ENCODE data around the gene ADGRF3.
"Not testable (repeated sequence)": the region's sequence is repeated elsewhere in the genome, so short reads cannot be mapped to it uniquely, and the experiment has no call there.

Gene ADGRF3

DNA sequence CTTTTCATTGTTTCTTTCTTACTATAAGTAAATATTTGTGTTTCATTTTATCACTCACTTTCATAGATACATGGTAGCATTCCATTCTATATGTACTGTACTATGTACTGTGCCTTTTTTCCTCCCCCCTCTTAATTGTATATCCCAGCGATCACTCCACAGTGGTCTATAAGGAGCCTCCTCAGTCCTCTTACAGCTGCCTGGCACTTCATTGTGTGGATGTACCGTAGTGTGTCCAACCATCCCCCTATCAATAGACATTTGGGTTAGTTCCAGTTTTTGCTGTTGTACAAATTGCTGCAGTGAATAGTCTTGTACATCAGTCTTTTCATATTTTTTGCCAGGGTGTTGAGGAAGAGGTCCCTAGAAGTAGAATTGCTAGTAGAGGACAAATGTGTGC is 33.7 kb upstream of the ADGRF3 start:
- H3K27me3 ChIP-seq (ENCODE audit: insufficient read depth, insufficient read length): no peaks in the 10 kb centered on the region
- TF ChIP-seq YY1 (IDR thresholded peaks at IDR 0.05; ENCODE audit: insufficient read depth, insufficient read length) (no peak), SUZ12 (IDR thresholded peaks at IDR 0.05; ENCODE audit: extremely low read depth, insufficient read depth, insufficient read length) (no peak), ZNF274 (IDR thresholded peaks at IDR 0.05; ENCODE audit: low read depth, low read length) (no peak)
- no peaks in the 10 kb centered on the region for H3K9me3 ChIP-seq (ENCODE audit: insufficient read depth, low read length)
- peaks cover 41% of the 10 kb centered on the region for H3K36me3 ChIP-seq (ENCODE audit: insufficient read depth, insufficient read length, low read length)
- H3K9ac ChIP-seq (ENCODE audit: insufficient read length, low read depth): no peak overlapping the region
- DNase-seq (ENCODE audit: low read depth, low spot score): no peak
- H3K4me1 ChIP-seq (ENCODE audit: insufficient read depth, insufficient read length): no peaks in the 10 kb centered on the region
- no peak overlapping the region for H3K4me3 ChIP-seq (ENCODE audit: insufficient read length, low read depth)

DNA sequence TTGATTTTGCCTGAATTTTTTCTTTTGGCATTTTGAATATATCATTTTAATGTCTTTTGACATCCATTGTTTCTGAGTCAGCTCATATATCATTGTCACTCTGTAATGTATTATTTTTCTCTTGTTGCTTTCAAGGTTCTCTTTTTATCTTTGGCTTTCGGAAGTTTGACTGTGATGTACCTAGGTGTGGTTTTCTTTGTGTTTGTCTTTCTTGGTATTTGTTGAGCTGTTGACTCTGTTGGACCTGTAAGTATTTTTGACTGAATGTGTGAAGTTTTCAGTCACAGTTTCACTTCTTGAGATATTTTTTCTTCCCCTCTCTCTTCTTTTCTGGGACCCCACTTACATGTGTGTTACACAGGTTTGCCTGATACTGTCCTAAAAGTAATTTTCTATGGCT is 30.2 kb upstream of the ADGRF3 start:
- H3K9me3 ChIP-seq (ENCODE audit: insufficient read depth, low read length): no peaks in the 10 kb centered on the region; the same call in 1 of the 2 replicates
- no peak for TF ChIP-seq YY1 (IDR thresholded peaks at IDR 0.05; ENCODE audit: insufficient read depth, insufficient read length)
- no peak for TF ChIP-seq ZNF274 (IDR thresholded peaks at IDR 0.05; ENCODE audit: low read depth, low read length)
- no peak for TF ChIP-seq SUZ12 (IDR thresholded peaks at IDR 0.05; ENCODE audit: extremely low read depth, insufficient read depth, insufficient read length)
- no peak for DNase-seq (ENCODE audit: low read depth, low spot score)
- no peak overlapping the region for H3K9ac ChIP-seq (ENCODE audit: insufficient read length, low read depth)
- H3K4me1 ChIP-seq (ENCODE audit: insufficient read depth, insufficient read length): no peaks in the 10 kb centered on the region
- H3K36me3 ChIP-seq (ENCODE audit: insufficient read depth, insufficient read length, low read length): peaks cover 49% of the 10 kb centered on the region
- H3K27me3 ChIP-seq (ENCODE audit: insufficient read depth, insufficient read length): no peaks in the 10 kb centered on the region
- H3K4me3 ChIP-seq (ENCODE audit: insufficient read length, low read depth): no peak overlapping the region

DNA sequence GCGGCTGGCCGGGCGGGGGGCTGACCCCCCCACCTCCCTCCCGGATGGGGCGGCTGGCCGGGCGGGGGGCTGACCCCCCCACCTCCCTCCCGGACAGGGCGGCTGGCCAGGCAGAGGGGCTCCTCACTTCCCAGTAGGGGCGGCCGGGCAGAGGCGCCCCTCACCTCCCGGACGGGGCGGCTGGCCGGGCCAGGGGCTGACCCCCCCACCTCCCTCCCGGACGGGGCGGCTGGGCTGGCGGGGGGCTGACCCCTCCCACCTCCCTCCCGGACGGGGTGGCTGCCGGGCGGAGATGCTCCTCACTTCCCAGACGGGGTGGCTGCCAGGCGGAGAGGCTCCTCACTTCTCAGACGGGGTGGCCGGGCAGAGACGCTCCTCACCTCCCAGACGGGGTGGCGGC is 24.3 kb upstream of the ADGRF3 start:
- DNase-seq (ENCODE audit: low read depth, low spot score): not testable (repeated sequence)
- peaks cover 68% of the 10 kb centered on the region for H3K36me3 ChIP-seq (ENCODE audit: insufficient read depth, insufficient read length, low read length)

DNA sequence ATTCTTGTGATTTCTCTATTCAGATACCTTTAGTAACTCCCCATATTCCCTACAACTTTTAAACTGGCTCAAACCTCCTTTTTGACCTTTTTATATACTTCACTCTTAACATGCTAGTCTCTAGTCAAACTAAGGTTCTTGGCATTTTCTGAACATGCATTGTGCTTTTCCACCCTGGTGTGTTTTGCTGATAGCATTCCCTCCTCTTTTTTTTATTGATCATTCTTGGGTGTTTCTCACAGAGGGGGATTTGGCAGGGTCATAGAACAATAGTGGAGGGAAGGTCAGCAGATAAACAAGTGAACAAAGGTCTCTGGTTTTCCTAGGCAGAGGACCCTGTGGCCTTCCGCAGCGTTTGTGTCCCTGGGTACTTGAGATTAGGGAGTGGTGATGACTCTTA is 23.1 kb upstream of the ADGRF3 start:
- H3K4me1 ChIP-seq (ENCODE audit: insufficient read depth, insufficient read length); H3K9me3 ChIP-seq (ENCODE audit: insufficient read depth, low read length); H3K4me3 ChIP-seq (ENCODE audit: insufficient read length, low read depth); DNase-seq (ENCODE audit: low read depth, low spot score); H3K9ac ChIP-seq (ENCODE audit: insufficient read length, low read depth); H3K27me3 ChIP-seq (ENCODE audit: insufficient read depth, insufficient read length): not testable (repeated sequence)
- peaks cover 67% of the 10 kb centered on the region for H3K36me3 ChIP-seq (ENCODE audit: insufficient read depth, insufficient read length, low read length)

More for the DNA sequence above, 24.3 kb upstream of the ADGRF3 start:
- not testable (repeated sequence) for H3K4me3 ChIP-seq (ENCODE audit: insufficient read length, low read depth); H3K9ac ChIP-seq (ENCODE audit: insufficient read length, low read depth); H3K4me1 ChIP-seq (ENCODE audit: insufficient read depth, insufficient read length); H3K27me3 ChIP-seq (ENCODE audit: insufficient read depth, insufficient read length); H3K9me3 ChIP-seq (ENCODE audit: insufficient read depth, low read length)

DNA sequence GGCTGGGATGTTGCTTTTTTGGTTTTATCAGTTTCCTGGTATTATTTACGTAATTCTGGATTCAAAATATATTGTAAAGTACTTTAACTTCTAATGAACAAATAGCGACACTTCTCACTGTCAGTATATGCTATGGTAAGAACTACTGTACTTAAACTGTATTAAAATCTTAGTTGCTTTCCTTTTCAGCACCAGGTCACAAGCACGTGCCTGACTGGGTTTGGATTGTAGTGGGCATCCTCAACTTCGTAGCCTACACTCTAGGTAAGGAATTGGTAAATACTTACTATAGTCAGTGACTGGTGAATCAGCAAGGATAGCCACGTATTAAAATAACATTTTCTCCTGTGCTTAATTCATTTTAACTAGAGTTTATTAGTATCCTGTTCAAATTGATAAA is 20.4 kb upstream of the ADGRF3 start:
- H3K9ac ChIP-seq (ENCODE audit: insufficient read length, low read depth): no peak overlapping the region
- H3K9me3 ChIP-seq (ENCODE audit: insufficient read depth, low read length): peaks cover 7% of the 10 kb centered on the region; the same call in 1 of the 2 replicates
- H3K4me1 ChIP-seq (ENCODE audit: insufficient read depth, insufficient read length): no peaks in the 10 kb centered on the region
- DNase-seq (ENCODE audit: low read depth, low spot score): no peak
- H3K27me3 ChIP-seq (ENCODE audit: insufficient read depth, insufficient read length): no peaks in the 10 kb centered on the region
- TF ChIP-seq YY1 (IDR thresholded peaks at IDR 0.05; ENCODE audit: insufficient read depth, insufficient read length) (no peak), SUZ12 (IDR thresholded peaks at IDR 0.05; ENCODE audit: extremely low read depth, insufficient read depth, insufficient read length) (no peak), ZNF274 (IDR thresholded peaks at IDR 0.05; ENCODE audit: low read depth, low read length) (no peak)
- no peak overlapping the region for H3K4me3 ChIP-seq (ENCODE audit: insufficient read length, low read depth)
- H3K36me3 ChIP-seq (ENCODE audit: insufficient read depth, insufficient read length, low read length): peaks cover 50% of the 10 kb centered on the region

DNA sequence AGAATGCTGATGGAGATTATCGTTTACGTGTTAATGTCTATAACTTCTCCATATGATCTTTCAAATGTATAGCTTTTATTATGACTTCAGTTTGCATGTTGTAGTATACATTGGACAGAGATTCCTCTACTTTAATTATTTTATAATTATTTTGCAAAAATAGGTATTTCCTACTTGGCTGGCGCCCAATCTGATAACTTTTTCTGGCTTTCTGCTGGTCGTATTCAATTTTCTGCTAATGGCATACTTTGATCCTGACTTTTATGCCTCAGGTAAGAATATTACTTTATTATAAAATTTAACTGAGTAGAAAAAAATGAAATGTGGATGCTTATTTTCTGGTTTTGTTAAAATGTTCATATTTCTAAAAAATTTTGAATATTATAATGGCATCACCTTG is 18.1 kb upstream of the ADGRF3 start:
- Histone ChIP-seq H3K4me1 (ENCODE audit: insufficient read depth, insufficient read length) (no peaks in the 10 kb centered on the region), H3K36me3 (ENCODE audit: insufficient read depth, insufficient read length, low read length) (peaks cover 50% of the 10 kb centered on the region), H3K4me3 (ENCODE audit: insufficient read length, low read depth) (no peak overlapping the region)

DNA sequence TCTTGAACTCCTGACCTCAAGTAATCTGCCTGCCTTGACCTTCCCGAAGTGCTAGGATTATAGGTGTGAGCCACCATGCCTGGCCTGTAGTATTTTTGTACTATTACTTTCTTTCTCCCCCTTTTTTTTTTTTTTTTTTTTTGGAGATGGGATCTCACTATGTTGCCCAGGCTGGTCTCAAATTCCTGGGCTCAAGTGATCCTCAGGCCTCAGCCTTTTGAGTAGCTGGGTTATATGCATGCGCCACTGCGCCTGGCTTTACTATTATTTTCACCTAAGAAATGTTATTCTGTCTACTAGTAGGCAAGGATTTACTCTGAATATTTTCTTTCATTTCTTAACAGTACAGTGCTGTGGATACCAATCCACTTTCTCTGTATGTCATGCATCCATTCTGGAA is 17.4 kb upstream of the ADGRF3 start:
- H3K36me3 ChIP-seq (ENCODE audit: insufficient read depth, insufficient read length, low read length): peaks cover 43% of the 10 kb centered on the region
- TF ChIP-seq ZNF274 (IDR thresholded peaks at IDR 0.05; ENCODE audit: low read depth, low read length): no peak
- TF ChIP-seq SUZ12 (IDR thresholded peaks at IDR 0.05; ENCODE audit: extremely low read depth, insufficient read depth, insufficient read length): no peak

More for the DNA sequence above, 18.1 kb upstream of the ADGRF3 start:
- DNase-seq (ENCODE audit: low read depth, low spot score): no peak
- TF ChIP-seq ZNF274 (IDR thresholded peaks at IDR 0.05; ENCODE audit: low read depth, low read length) (no peak), YY1 (IDR thresholded peaks at IDR 0.05; ENCODE audit: insufficient read depth, insufficient read length) (no peak)
- no peaks in the 10 kb centered on the region for H3K27me3 ChIP-seq (ENCODE audit: insufficient read depth, insufficient read length)
- no peak overlapping the region for H3K9ac ChIP-seq (ENCODE audit: insufficient read length, low read depth)
- peaks cover 7% of the 10 kb centered on the region; the same call in 1 of the 2 replicates for H3K9me3 ChIP-seq (ENCODE audit: insufficient read depth, low read length)

DNA sequence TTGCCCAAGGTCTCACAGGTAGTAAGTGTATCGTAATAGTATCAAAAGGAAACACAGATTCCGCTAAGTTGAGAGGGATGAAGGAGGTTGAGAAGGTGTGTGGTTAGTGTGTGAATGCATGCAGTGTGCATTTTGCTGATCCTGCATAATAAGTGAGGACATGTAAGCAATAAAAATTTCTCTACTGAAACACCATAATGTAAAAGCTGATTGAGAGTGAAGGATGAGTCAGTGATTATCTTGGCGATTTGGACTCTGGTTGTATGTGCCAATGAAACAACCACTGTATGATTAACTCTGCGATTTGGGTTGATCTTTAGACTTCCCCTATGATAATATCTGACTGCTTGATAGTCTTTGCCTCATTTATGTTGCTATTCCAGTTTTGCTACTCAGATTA is 16.7 kb upstream of the ADGRF3 start:
- DNase-seq (ENCODE audit: low read depth, low spot score): no peak

More for the DNA sequence above, 17.4 kb upstream of the ADGRF3 start:
- H3K27me3 ChIP-seq (ENCODE audit: insufficient read depth, insufficient read length): no peaks in the 10 kb centered on the region
- H3K4me1 ChIP-seq (ENCODE audit: insufficient read depth, insufficient read length): no peaks in the 10 kb centered on the region
- no peak for DNase-seq (ENCODE audit: low read depth, low spot score)
- H3K4me3 ChIP-seq (ENCODE audit: insufficient read length, low read depth): no peak overlapping the region
- H3K9me3 ChIP-seq (ENCODE audit: insufficient read depth, low read length): peaks cover 3% of the 10 kb centered on the region; the same call in 1 of the 2 replicates
- no peak overlapping the region for H3K9ac ChIP-seq (ENCODE audit: insufficient read length, low read depth)

More for the DNA sequence above, 16.7 kb upstream of the ADGRF3 start:
- Histone ChIP-seq H3K9ac (ENCODE audit: insufficient read length, low read depth) (no peak overlapping the region), H3K4me1 (ENCODE audit: insufficient read depth, insufficient read length) (no peaks in the 10 kb centered on the region), H3K4me3 (ENCODE audit: insufficient read length, low read depth) (no peak overlapping the region), H3K27me3 (ENCODE audit: insufficient read depth, insufficient read length) (no peaks in the 10 kb centered on the region), H3K36me3 (ENCODE audit: insufficient read depth, insufficient read length, low read length) (peaks cover 38% of the 10 kb centered on the region), H3K9me3 (ENCODE audit: insufficient read depth, low read length) (no peaks in the 10 kb centered on the region; the same call in 1 of the 2 replicates)
- TF ChIP-seq YY1 (IDR thresholded peaks at IDR 0.05; ENCODE audit: insufficient read depth, insufficient read length) (no peak), SUZ12 (IDR thresholded peaks at IDR 0.05; ENCODE audit: extremely low read depth, insufficient read depth, insufficient read length) (no peak), ZNF274 (IDR thresholded peaks at IDR 0.05; ENCODE audit: low read depth, low read length) (no peak)
